GM19328 (cell line): ENCODE results near the gene ARFIP1.

Source experiments
- ATAC-seq: cut with Tn5 transposase; IDR thresholded peaks from one replicate; pipeline ENCODE4 v1.9.1; 2021; ENCODE audit warnings: mild to moderate bottlenecking, moderate library complexity; ENCODE audit not compliant: unreplicated experiment

Gene ARFIP1

DNA sequence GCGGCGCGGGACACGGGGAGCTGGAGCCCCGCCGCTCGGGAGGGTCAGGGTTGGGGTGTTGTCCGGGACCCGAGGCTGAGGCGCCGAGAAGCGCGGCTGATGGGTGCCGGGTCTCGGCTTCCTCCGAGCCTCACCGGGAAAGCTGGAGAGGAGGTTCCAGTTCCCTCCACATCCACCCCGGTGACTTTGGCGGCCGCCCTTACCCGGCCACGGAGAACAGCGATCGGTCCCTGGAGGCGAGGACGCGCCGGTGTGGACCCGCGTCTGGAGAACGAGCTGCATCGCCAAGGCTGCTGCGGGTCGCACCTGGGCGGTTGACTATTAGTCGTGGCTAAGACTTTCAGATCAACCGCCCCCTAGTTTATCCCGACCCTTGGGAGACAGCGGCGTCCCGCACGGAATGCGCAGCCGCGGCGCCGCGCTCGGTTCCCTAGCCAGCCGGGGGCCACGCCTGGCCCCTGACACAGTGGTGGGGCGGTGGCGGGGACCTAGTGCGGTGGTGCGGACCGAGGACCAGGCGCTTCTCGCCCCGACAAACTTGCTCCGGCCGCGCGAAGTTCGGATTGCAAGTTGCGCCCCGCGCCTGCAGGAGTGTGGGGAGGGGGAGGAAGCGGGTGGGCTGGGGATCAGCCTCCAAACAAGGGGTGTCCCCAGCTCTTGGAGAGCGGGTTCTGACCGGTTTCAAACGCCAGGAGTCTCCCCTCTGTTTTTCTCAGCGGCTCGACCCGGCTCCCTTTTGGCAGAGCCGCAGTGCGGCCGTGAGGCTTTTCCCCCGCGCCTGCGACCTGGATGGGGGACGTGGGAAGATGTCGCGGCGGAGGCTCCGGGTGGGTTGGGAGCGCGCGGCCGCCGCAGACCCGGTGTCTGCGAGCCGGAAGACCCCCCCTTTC, 156.9 kb downstream of the ARFIP1 start:
- ATAC-seq: no peak

DNA sequence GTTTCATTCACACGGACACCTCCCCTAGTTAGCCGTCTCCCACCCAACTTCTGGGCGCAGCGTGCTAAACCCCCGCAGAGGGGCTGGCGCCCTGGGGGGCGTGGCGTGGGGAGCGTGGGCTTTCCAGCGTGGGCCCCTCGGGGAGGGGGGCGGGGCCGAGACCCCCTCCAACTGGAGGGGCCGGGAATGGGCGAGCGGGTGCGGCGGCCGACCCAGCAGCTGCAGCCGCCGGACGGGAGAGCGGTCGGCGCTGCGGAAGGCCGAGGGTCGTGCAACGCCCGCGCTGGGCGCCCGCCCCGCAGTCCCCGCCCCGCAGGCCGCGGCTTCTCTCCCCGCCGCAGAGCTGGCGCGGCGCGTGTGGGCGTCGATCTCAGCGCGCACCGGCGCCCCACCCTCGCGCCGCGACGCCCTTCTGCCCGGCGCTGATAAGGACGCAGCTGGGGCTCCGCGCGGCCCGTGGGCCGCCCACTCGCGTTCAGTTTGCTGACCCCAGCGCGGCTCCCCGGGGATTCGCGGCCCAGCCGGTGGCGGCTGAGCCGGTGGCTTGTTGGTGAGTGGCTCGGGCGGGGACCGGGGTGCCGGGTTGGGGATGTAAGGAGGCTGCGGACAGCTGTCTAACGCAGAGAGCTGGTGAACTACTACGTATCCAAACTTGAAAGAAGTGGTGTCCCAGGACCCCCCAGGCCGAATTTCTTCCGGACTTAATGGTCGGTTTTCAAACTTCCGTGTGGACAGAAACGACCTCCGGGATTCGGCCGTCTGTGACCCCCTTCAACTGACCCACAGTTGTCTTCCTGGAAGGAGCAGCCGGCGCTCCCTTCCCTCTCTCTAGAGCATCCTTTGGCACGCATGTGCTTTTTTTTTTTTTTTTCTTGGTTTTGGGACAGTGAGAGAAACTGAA, 157.8 kb downstream of the ARFIP1 start:
- no peak for ATAC-seq

DNA sequence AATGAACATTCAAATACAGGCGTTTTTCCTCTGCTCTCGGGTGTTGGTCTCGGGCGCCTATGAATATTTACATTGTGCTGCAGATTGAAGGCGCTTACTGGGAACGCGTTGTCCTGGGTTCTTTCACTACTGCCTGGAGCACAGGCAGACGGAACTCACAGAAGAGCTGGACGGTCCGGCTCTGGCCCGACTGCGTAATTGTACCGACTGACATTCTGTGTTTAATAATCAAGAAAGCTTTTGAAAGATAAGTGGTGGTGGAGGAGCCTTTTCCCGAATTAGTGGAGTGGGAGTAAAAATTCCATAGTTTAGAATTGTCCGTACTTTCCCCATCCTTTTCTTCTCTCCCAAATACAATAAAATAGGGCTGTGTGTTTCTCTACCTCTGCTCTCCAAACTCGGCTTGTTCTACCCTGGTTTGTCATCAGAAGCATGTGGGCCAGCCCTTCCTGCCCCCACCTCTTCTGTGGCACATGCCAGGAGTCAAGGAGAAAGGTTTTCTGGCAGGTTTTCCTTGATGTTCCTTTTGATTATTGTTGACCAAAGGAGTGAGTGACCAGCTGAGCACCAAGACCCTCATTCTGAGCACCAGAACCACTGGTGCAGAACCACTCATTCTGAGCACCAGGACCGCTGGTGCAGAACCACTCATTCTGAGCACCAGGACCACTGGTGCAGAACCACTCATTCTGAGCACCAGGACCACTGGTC, 158.6 kb downstream of the ARFIP1 start:
- ATAC-seq: no peak

DNA sequence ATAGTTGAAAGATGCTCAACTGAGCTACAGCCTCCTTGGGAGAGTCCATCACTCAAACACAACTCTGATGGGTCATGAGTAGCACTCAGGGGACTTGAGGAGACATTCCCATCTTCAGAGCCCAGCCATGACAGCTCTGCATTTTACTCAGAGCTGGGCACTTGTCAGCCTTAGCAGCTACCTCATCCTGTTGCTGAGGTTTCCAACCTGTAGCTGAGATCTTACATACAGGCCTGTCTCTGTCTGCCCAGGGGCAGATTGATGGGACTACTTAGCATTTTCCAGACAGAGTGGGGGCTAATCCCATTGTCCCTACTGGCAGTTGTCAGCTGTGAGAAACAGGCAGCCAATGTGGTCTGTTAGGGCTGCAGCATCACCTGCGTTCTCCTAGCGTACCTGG, 159.9 kb downstream of the ARFIP1 start:
- no peak for ATAC-seq

DNA sequence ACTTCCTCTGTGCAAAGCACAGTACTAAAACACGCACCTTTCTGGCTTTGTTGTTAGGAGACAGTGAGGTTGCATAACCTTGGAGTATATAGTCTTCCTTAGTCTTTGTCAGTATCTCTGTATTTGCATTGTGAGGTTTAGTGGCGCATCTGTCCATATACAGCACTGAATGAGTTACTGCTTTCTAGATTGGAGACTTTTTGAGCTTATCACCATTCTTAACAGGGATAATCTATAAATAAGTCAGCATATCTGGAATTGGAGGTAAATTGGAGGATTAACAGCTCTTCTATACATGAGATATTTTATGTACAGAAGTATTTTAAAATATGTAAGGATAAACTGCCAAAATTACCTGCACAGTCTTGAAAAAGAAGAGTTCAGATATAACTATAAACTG, 160.7 kb downstream of the ARFIP1 start:
- ATAC-seq: no peak

DNA sequence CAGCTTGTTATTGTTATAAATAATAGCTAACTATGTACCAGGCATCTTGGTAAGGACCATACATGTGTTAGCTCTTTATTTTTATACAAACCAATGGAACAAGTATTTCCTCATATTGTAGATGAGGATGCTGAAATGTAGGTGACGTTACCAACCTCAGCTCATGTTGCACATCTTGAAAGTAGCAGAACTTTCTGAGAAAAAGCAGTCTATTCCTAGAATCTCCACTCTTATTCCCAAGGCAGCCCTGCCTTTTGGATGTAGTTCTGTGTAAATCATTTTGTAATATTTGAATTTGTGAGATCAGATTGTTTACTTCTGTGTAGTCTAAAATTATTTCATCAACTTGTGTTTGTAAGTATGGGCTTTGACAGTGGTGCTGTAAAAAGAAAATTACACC, 161.7 kb downstream of the ARFIP1 start:
- ATAC-seq: no peak

DNA sequence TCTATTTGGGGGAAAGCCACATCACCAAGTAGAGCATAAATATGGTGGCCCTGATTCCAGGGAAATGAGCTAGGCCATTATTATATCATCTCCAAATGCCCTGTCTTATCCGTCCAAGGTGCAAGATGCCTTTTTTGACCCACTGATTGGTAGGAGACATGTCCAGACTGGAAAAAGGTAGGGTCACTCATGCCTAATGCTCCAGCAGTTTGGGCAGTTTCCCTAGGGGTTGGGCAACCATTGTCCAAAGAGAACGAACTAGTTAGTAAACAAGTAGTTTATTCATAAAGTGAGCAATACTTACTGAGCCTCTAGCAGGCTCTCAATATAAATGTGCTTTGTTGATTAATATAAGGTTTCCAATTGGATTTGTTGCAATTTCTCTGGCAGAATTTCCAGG, 162.6 kb downstream of the ARFIP1 start:
- ATAC-seq: no peak

DNA sequence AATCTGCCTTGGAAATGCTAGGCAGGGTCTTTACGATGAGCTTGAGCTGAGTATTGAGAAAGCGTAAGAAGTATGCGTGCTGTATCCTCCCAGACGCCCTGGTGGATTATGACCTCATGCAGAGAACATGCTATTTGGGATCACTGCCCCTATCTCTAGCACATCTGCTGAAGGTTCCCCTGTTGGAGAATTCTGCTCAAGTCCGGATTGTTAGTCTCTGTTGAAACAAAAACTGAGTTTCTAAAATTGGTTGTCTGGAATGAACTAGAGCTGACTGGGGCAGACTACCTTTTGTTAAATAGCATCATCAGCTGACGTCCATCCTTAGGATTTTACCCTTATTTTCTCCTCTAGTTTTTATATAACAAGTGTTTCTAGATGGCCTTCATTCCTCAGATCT, 163.9 kb downstream of the ARFIP1 start:
- ATAC-seq: no peak

DNA sequence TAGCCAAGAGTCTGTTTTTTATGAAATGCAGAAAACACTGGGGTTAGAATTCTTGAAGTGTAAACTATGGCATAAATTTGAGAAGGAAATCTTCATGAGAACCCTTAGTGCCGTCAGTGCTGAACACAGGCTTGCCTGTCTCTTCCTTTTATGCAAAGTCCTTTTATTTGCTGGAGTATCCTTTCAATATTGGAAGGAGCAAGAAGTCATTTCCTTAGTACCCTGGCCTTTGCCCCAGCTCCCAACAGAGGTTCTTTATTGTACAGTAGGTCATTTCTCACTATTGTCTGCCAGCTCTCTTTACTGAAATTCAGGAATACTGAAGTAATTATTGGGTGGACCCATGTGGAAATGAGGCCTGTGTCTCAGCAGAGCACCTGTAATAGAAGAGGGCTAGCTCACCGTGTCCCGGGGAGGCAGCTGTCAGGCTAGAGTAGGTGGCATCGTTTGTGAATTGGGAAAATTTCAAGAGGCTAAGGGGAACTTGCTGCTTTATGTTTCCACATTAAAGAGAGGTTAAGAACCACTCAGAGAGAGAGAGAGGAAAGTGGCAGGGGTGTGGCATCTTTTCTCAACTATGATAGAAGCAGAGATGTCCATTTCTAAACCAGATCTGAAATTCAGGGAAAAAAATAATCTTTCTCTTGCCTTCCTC, 165.0 kb downstream of the ARFIP1 start:
- no peak for ATAC-seq

DNA sequence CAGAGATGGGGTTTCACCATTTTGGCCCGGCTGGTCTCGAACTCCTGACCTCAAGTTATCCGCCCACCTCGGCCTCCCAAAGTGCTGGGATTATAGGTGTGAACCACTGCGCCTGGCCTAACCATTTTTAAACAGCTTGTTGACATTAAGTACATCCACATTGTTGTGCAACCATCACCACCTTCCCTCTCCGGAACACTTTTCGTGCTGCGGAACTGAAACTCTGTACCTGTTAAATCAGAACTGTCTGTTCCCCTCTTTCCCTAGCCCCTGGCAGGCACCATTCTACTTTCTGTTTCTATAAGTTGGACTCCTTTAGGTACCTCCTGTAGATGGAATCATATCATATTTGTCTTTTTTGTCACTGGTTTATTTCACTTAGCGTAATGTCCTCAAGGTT, 165.9 kb downstream of the ARFIP1 start:
- no peak for ATAC-seq

DNA sequence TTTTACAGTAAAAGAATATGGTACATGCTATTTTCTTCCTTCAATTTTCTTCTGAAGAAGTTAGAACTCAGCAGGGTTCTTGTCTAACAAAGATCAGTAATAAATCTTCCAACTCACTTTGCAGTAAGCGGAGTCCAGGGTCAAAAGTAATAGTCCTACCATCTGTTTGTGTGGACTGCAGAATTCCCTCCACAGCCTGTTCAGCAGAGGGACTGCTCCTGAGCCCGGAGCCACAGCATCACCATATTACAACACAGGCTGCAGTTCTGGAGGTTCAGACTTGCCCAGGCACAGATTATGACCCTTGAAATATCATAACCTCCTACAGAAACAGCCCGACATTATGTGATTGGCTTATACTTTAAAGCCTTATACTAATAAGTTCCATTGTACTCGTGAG, 166.7 kb downstream of the ARFIP1 start:
- no peak for ATAC-seq

DNA sequence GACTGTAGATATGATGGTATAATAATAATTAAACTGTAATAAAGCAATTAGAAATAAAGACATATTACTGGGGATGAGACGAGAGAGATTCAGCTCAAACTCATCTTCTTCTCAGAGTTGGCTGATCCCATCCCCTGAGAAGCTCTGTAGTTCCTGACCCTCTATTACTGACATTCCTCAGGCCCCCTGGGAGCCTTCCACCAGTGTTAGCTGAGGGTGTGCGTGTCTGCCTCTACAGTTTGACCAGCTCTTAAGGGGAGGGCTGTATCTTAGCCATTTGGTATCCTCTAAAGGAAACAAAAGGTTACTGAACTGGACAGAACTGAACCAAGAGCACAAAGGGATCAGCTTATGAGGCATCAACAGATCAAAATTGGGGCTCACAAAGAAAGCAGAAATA, 167.6 kb downstream of the ARFIP1 start:
- ATAC-seq: no peak

DNA sequence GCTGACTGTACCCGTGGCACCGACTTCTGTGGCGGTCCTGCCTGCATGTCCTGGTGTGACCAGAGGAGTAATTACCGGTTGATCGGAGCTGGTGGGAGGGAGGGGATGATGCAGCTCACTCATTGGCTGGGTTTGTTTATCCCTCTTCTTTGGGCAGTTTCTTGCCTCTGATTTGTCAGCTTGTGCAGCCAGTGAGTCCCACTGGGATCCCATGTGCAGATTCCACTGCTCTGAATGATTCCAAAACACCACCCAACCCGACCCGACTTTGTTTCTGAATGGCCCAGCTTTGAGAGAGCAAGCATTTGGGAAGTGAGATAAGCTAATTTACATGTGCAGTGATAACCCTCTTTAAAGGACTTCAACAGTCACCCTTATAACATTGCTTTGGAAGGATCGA, 170.2 kb downstream of the ARFIP1 start:
- ATAC-seq: no peak

DNA sequence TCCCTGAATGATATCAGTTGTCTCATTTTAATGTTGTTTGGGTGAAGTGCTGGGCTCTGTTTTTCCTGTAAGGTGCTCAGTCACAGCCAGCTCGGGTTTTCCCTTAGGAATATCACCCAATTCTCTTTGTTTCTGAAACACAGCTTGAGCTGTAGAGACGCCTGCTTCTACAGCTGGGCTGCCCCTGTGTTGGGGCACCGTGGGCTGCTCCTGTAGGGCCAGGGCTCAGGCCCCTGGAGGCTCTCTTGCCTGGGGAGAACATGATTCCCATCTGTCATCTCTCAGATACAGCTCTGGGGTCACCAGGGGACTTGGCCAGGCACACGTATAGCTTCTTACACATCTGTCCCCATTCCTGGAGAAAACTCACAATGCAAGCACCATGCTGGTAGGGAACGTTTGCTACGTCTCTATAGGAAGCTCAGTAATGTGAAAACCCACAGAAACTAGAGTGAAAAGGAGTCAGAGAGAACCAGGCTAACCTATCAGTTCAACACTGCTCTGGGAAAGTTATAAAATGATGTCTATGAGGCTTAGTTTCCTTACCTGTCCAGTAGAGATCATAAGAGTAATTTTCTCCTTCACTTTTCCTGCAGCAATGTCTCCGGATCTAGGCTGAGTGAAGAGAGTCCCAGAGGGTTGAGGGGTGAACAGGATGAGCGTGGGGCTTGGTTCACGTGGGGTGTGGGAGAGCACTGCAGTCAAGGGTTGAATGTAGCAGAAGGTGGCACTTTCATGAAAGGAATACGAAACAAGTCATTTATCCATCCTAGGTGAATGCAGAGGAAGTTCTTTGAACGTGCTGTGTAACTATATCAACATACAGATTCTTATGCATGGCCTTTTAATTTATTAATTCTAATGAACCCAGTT, 170.9 kb downstream of the ARFIP1 start:
- ATAC-seq: no peak

DNA sequence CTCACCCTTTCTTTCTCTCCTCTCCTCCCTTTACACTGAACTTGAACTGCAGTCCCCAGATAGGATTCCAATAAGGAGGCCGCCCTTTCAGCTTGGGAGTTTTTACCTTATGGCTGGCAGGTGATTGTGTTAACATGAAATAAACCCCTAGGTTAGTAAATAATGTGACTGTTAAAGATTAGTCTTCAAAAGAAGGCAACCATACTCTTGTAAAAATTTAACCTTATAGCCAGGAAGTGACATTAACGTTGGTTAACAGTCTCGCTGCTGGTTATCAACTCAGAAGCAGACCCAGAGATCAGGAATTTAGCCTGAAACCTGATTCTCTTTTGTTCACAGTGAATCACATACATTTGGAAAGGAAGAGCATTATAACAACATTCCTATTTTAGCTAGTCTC, 171.6 kb downstream of the ARFIP1 start:
- no peak for ATAC-seq

DNA sequence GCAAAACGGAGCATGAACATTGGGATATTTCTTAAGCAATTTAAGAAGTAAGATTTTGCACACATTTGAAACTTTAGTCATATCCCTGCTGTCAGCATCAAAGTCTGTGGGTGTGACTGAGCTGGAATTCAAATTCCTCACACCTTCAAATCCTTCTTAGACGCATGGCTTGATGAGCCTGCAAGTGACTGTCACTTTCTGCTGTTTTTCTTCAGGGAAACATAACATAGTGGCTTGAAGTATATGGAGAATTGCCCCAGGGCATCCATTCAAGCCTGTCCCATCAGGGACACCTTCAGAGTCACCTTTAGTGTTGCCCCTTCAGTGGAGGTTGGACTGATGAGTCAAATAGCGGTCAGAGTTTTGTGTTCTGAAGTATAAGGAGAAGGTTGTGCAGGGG, 173.8 kb downstream of the ARFIP1 start:
- no peak for ATAC-seq

DNA sequence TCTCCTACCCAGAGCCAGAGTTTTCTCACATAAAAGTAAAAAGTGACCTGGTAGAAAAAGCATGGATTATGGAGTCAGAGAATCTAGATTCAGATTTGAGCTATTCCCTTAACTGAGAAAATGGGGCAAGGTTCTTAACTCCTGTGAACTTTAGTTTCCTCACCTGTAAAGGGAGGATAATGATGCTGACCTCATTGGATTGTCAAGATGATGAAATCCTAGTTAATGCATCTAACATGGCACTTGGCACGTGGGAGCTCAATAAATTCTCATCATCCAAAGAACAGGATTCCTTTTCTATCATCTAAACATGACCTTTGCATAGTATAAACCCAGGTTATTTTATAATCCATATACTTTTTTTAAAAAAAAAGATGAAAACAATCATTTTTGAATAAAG, 175.0 kb downstream of the ARFIP1 start:
- ATAC-seq: no peak

DNA sequence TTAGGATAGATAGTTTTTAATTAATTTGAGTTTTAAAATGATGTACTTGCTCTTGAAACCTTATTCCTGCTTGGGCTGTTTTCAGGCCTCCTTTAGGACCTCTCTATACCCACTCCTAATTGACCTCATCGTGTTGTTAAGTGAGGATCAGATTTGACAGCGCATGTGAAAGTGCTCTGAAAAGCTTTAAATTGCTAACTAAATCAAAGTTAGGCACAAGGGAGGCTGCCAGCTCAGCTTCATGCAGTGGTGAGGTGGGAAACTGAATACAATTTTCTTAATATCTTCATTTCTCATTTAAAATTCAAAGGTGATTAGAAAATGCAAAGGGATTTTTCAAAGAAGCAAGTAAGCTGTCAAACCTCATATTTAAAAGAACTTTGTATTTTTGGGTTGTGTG, 176.4 kb downstream of the ARFIP1 start:
- ATAC-seq: no peak

DNA sequence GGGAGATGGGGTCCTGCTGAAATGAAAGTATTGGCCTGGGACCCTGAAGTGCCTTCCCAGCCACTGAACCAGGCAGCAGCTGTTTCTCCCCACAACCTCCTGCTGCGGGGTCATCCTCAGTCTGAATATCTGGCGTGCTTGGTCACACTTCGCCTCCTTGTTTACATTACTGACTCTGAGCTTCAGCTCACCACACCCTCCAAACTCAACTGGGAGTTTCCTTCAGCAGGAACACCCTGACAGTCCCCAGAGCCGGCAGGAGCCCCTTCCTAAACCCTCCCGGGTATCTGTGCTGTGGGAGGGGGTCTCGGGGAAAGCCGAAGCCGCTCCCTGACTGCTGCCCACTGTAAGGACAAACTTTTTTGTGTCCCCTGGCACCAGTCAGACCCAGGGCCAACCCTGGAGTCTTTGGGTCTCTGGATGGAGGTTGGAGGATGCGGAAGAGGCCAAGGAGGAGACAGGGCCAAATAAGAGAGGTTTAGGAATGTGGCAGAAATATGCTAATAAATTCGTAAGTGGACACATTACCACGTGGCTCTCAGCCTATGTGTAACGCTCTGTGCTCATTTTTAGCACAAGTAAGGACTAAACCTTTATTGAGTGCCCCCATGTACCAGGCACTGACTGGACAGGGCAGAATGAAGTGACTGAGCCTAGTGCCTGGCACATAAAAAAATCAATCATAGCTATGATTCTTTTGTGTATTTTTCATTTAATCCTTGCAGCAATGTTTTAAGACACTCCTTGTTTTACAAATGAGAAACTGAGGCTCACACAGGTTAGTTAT, 177.1 kb downstream of the ARFIP1 start:
- no peak for ATAC-seq
